Breast epithelium (tissue), 4 donors: ENCODE data around the gene ZFR2. TPM values are rescaled to one million over a fixed set of nuclear protein-coding genes. Genes with fewer than 3 reads are reported as not detected.
A peak's percentile ranks its signal among the peaks of the same experiment; 100 is the strongest.

ENCODE experiments used
- DNase-seq, 2 donors: peaks; one replicate each; pipeline ENCODE4 v3.0.0-alpha.2; 2019; ENCODE audit warnings: low spot score in 2 of 2
- H3K27ac ChIP-seq, 2 donors: fragments of 200-600 bp; sonication (generic) in 1 of 2; one replicate each; pipeline ENCODE4 v1.5.1; 2016 to 2019; ENCODE audit warnings: mild to moderate bottlenecking in 1 of 2
- H3K27me3 ChIP-seq, 2 donors: fragments of 200-600 bp; sonication (generic) in 1 of 2; one replicate each; pipeline versions ENCODE4 v1.5.1 to v1.6.0; 2017 to 2019; ENCODE audit warnings: control low read depth in 1 of 2, mild to moderate bottlenecking in 1 of 2
- H3K36me3 ChIP-seq: fragments of 200-600 bp; one replicate; pipeline ENCODE4 v1.5.1; 2019
- H3K4me1 ChIP-seq, 2 donors: fragments of 200-600 bp; sonication (generic); one replicate each; pipeline ENCODE4 v1.5.1; 2016 to 2019; ENCODE audit warnings: control low read depth in 1 of 2
- H3K4me3 ChIP-seq, 3 donors: fragments of 200-600 bp; sonication (generic); 1 replicate in 2 of 3; 2 replicates in 1 of 3; pipeline ENCODE4 v1.5.1; 2016 to 2019; ENCODE audit warnings: mild to moderate bottlenecking in 3 of 3, moderate library complexity in 2 of 3
- H3K9me3 ChIP-seq, 2 donors: fragments of 200-600 bp; sonication (generic) in 1 of 2; one replicate each; pipeline ENCODE4 v1.5.1; 2016 to 2019; ENCODE audit warnings: control low read depth in 1 of 2
- CTCF ChIP-seq, 3 donors: fragments of 450-650 bp; IDR thresholded peaks; one replicate each; pipeline ENCODE4 v1.5.1; 2016 to 2017; ENCODE audit warnings: antibody characterized with exemption in 3 of 3, mild to moderate bottlenecking in 3 of 3, moderate library complexity in 3 of 3
- POLR2A ChIP-seq: fragments of 450-650 bp; IDR thresholded peaks from one replicate; pipeline ENCODE4 v1.6.1; 2016; ENCODE audit warnings: antibody characterized with exemption, mild to moderate bottlenecking, moderate library complexity
- POLR2AphosphoS5 ChIP-seq, 3 donors: sonication (generic); formaldehyde crosslinking; IDR thresholded peaks; one replicate each; pipeline ENCODE4 v1.6.1; 2017; ENCODE audit warnings: antibody characterized with exemption in 3 of 3
- intact Hi-C: fragments of 100-400 bp; cut with DNase I; formaldehyde crosslinking; loops from one replicate; pipeline ENCODE4 v1.15.1; 2023; ENCODE audit warnings: low total_unique reads
- total RNA-seq, 3 donors: library from RNA; depleted of rRNA; stranded (reverse); fragments of >200 nt; gene quantifications; one replicate each; pipeline ENCODE4 v1.1.0, GENCODE V29; 2016

The ZFR2 gene
- total RNA-seq, 3 donors from 2014 or later = 0.98 TPM; not detected in 2

- no peaks in the 10 kb centered on the region for H3K4me1 ChIP-seq
- H3K27ac ChIP-seq = no peak overlapping the region
- DNase-seq = no peak
- no peaks in the 10 kb centered on the region for H3K27me3 ChIP-seq
- intact Hi-C loops = no loop called here
- peaks cover 6% of the 10 kb centered on the region for H3K36me3 ChIP-seq
- no peaks in the 10 kb centered on the region for H3K9me3 ChIP-seq
- H3K4me3 ChIP-seq = no peak overlapping the region
- TF ChIP-seq CTCF (IDR thresholded peaks at IDR 0.05) (no peak), POLR2AphosphoS5 (IDR thresholded peaks at IDR 0.05) (no peak), POLR2A (no peak)
Observed at GRCh38 chr19:3765121-3765520, 103.7 kb downstream of the ZFR2 start.

- H3K27ac ChIP-seq = peak within 1 kb of the TSS; percentile 97 to 98
- no peaks in the 10 kb centered on the region for H3K4me1 ChIP-seq
- H3K9me3 ChIP-seq = no peaks in the 10 kb centered on the region
- intact Hi-C loops = no loop called here
- peaks cover 6% of the 10 kb centered on the region for H3K36me3 ChIP-seq
- peak; percentile 99 for DNase-seq
- no peaks in the 10 kb centered on the region for H3K27me3 ChIP-seq
- TF ChIP-seq CTCF (IDR thresholded peaks at IDR 0.05) (peak in 1 of 3 donors; percentile 36), POLR2AphosphoS5 (IDR thresholded peaks at IDR 0.05) (peak; percentile 97 to 99 (median 99)), POLR2A (peak; percentile 66)
- H3K4me3 ChIP-seq = peak within 1 kb of the TSS; percentile 86 to 91 (median 88)
Observed at GRCh38 chr19:3762501-3763459, 106.1 kb downstream of the ZFR2 start, which contains the start of gene MRPL54. TSS of gene MRPL54 (plus strand) at chr19:3762682. CDS start at chr19:3762701, 19 bp downstream.

- no peaks in the 10 kb centered on the region for H3K27me3 ChIP-seq
- no peaks in the 10 kb centered on the region for H3K4me1 ChIP-seq
- DNase-seq = no peak
- H3K27ac ChIP-seq = peak overlapping the region; percentile 97 to 98
- H3K9me3 ChIP-seq = no peaks in the 10 kb centered on the region
- intact Hi-C loops = no loop called here
- TF ChIP-seq POLR2AphosphoS5 (IDR thresholded peaks at IDR 0.05) (no peak), CTCF (IDR thresholded peaks at IDR 0.05) (no peak), POLR2A (no peak)
- peaks cover 2% of the 10 kb centered on the region for H3K36me3 ChIP-seq
- H3K4me3 ChIP-seq = peak overlapping the region; percentile 68 to 91 (median 88)
Observed at GRCh38 chr19:3762130-3762473, 106.7 kb downstream of the ZFR2 start.

GRCh38 chr19:3761382-3762129 lies 107.3 kb downstream of the ZFR2 start, which contains the start of gene APBA3:
TSS of gene APBA3 (minus strand) at chr19:3761692. CDS start at chr19:3760264, 1,428 bp downstream.
- Histone ChIP-seq H3K9me3 (no peaks in the 10 kb centered on the region), H3K27me3 (no peaks in the 10 kb centered on the region), H3K27ac (peak within 1 kb of the TSS; percentile 97 to 98), H3K4me3 (peak within 1 kb of the TSS; percentile 86 to 91 (median 88)), H3K4me1 (no peaks in the 10 kb centered on the region), H3K36me3 (no peaks in the 10 kb centered on the region)
- intact Hi-C loops = no loop called here
- TF ChIP-seq CTCF (IDR thresholded peaks at IDR 0.05) = peak; percentile 70 to 78 (median 76)
- peak; percentile 53 to 85 (median 73) for TF ChIP-seq POLR2AphosphoS5 (IDR thresholded peaks at IDR 0.05)
- TF ChIP-seq POLR2A = peak; percentile 40
- peak; percentile 84 to 87 for DNase-seq
